Subcutaneous abdominal adipose tissue (tissue), 5 donors: Measurements from ENCODE around the gene PLCXD3.

ENCODE experiments used
- H3K27ac ChIP-seq: one replicate; pipeline ENCODE4 v1.7.0; 2013; ENCODE audit warnings: low read depth, mild to moderate bottlenecking, inconsistent platforms, low read length, moderate library complexity
- H3K27me3 ChIP-seq, 5 donors: one replicate each; pipeline ENCODE4 v1.7.0; 2013; ENCODE audit warnings: low read length in 5 of 5, inconsistent platforms in 1 of 5; ENCODE audit not compliant: control insufficient read depth in 5 of 5, insufficient read depth in 4 of 5
- H3K36me3 ChIP-seq, 5 donors: one replicate each; pipeline ENCODE4 v1.7.0; 2013; ENCODE audit warnings: low read length in 5 of 5; ENCODE audit not compliant: control insufficient read depth in 5 of 5, insufficient read depth in 5 of 5
- H3K4me1 ChIP-seq, 5 donors: one replicate each; pipeline ENCODE4 v1.7.0; 2013; ENCODE audit warnings: low read length in 5 of 5, mild to moderate bottlenecking in 3 of 5, moderate library complexity in 1 of 5; ENCODE audit not compliant: control insufficient read depth in 5 of 5, insufficient read depth in 5 of 5
- H3K4me3 ChIP-seq, 5 donors: one replicate each; pipeline ENCODE4 v1.7.0; 2013; ENCODE audit warnings: low read length in 5 of 5, low read depth in 1 of 5
- H3K9ac ChIP-seq, 5 donors: one replicate each; pipeline ENCODE4 v1.7.0; 2013; ENCODE audit warnings: low read length in 5 of 5, mild to moderate bottlenecking in 4 of 5, moderate library complexity in 3 of 5
- H3K9me3 ChIP-seq, 5 donors: one replicate each; pipeline ENCODE4 v1.7.0; 2013; ENCODE audit warnings: low read length in 5 of 5; ENCODE audit not compliant: control insufficient read depth in 5 of 5
- donor health status: healthy.
- donor health status: healthy.
- donor health status: healthy.
- donor health status: healthy.
- donor health status: healthy.

The PLCXD3 gene

GRCh38 chr5:41524174-41524573 is 13.8 kb upstream of the PLCXD3 start:
- Histone ChIP-seq H3K27ac (no peak overlapping the region), H3K4me1 (no peaks in the 10 kb centered on the region), H3K4me3 (no peak overlapping the region), H3K36me3 (no peaks in the 10 kb centered on the region), H3K27me3 (no peaks in the 10 kb centered on the region), H3K9ac (no peak overlapping the region), H3K9me3 (peaks cover 0 to 6% (median 0%) of the 10 kb centered on the region in 5 donors)

- Histone ChIP-seq H3K9ac (no peak overlapping the region), H3K4me1 (no peaks in the 10 kb centered on the region), H3K36me3 (no peaks in the 10 kb centered on the region), H3K27me3 (no peaks in the 10 kb centered on the region), H3K27ac (no peak overlapping the region), H3K4me3 (no peak overlapping the region), H3K9me3 (no peaks in the 10 kb centered on the region)
These were observed 11.9 kb upstream of the PLCXD3 start for GRCh38 chr5:41522193-41522786.

- Histone ChIP-seq H3K4me1 (no peaks in the 10 kb centered on the region), H3K36me3 (no peaks in the 10 kb centered on the region), H3K9ac (no peak overlapping the region), H3K4me3 (no peak overlapping the region), H3K9me3 (no peaks in the 10 kb centered on the region), H3K27ac (no peak overlapping the region), H3K27me3 (no peaks in the 10 kb centered on the region)
These were observed 9.4 kb upstream of the PLCXD3 start for GRCh38 chr5:41519801-41520200.

- no peaks in the 10 kb centered on the region for H3K4me1 ChIP-seq
- H3K36me3 ChIP-seq = no peaks in the 10 kb centered on the region
- H3K4me3 ChIP-seq = no peak overlapping the region
- H3K9ac ChIP-seq = no peak overlapping the region
- H3K9me3 ChIP-seq = no peaks in the 10 kb centered on the region
- H3K27me3 ChIP-seq = no peaks in the 10 kb centered on the region
- no peak overlapping the region for H3K27ac ChIP-seq
These were observed 7.5 kb upstream of the PLCXD3 start for GRCh38 chr5:41517909-41518308.

- H3K9me3 ChIP-seq = no peaks in the 10 kb centered on the region
- H3K4me1 ChIP-seq = peaks cover 0 to 12% (median 11%) of the 10 kb centered on the region in 5 donors
- H3K9ac ChIP-seq = no peak overlapping the region
- H3K27me3 ChIP-seq = peaks cover 14 to 23% (median 20%) of the 10 kb centered on the region in 5 donors
- H3K27ac ChIP-seq = no peak overlapping the region
- no peak overlapping the region for H3K4me3 ChIP-seq
- no peaks in the 10 kb centered on the region for H3K36me3 ChIP-seq
These were observed 840 bp upstream of the PLCXD3 start for GRCh38 chr5:41511241-41511640.

GRCh38 chr5:41509399-41510175 is 814 bp downstream of the PLCXD3 start:
- Histone ChIP-seq H3K27ac (no peak overlapping the region), H3K4me1 (peaks cover 0 to 12% (median 11%) of the 10 kb centered on the region in 5 donors), H3K9ac (no peak overlapping the region), H3K4me3 (peak overlapping the region; percentile 52 to 67 (median 63)), H3K27me3 (peaks cover 14 to 23% (median 20%) of the 10 kb centered on the region in 5 donors), H3K36me3 (no peaks in the 10 kb centered on the region), H3K9me3 (no peaks in the 10 kb centered on the region)

- Histone ChIP-seq H3K4me1 (peaks cover 0 to 12% (median 11%) of the 10 kb centered on the region in 5 donors), H3K9ac (no peak overlapping the region), H3K4me3 (no peak overlapping the region), H3K36me3 (no peaks in the 10 kb centered on the region), H3K27ac (no peak overlapping the region), H3K27me3 (peaks cover 14 to 23% (median 20%) of the 10 kb centered on the region in 5 donors), H3K9me3 (no peaks in the 10 kb centered on the region)
These were observed 1.6 kb downstream of the PLCXD3 start for GRCh38 chr5:41508696-41509398.

GRCh38 chr5:41508186-41508585 is 2.2 kb downstream of the PLCXD3 start:
- H3K9ac ChIP-seq = no peak overlapping the region
- H3K4me1 ChIP-seq = peaks cover 0 to 12% (median 11%) of the 10 kb centered on the region in 5 donors
- peaks cover 14 to 23% (median 20%) of the 10 kb centered on the region in 5 donors for H3K27me3 ChIP-seq
- H3K27ac ChIP-seq = no peak overlapping the region
- H3K4me3 ChIP-seq = no peak overlapping the region
- no peaks in the 10 kb centered on the region for H3K36me3 ChIP-seq
- H3K9me3 ChIP-seq = no peaks in the 10 kb centered on the region

- Histone ChIP-seq H3K9me3 (no peaks in the 10 kb centered on the region), H3K4me3 (no peak overlapping the region), H3K36me3 (no peaks in the 10 kb centered on the region), H3K9ac (no peak overlapping the region), H3K27me3 (peaks cover 14 to 23% (median 20%) of the 10 kb centered on the region in 5 donors), H3K4me1 (peaks cover 0 to 12% (median 11%) of the 10 kb centered on the region in 5 donors), H3K27ac (no peak overlapping the region)
These were observed 2.9 kb downstream of the PLCXD3 start for GRCh38 chr5:41507501-41507900.

GRCh38 chr5:41503860-41504259 is 6.5 kb downstream of the PLCXD3 start:
- H3K27ac ChIP-seq = no peak overlapping the region
- H3K9me3 ChIP-seq = no peaks in the 10 kb centered on the region
- H3K4me1 ChIP-seq = no peaks in the 10 kb centered on the region
- H3K27me3 ChIP-seq = no peaks in the 10 kb centered on the region
- no peaks in the 10 kb centered on the region for H3K36me3 ChIP-seq
- no peak overlapping the region for H3K4me3 ChIP-seq
- no peak overlapping the region for H3K9ac ChIP-seq
